GM23338 (cell line): ENCODE measurements around the gene NOX4. TPM values are rescaled to one million over a fixed set of nuclear protein-coding genes. Genes with fewer than 3 reads are reported as not detected.

Experiments used
- ATAC-seq: fragments of 200-7000 bp; cut with Tn5 transposase; 3 replicates; pipeline ENCODE4 v1.9.1; 2020
- DNase-seq: peaks from one replicate; pipeline ENCODE4 v3.0.0-alpha.2; 2015; ENCODE audit warnings: low spot score
- H2AFZ ChIP-seq: fragments of 200-600 bp; sonication (generic); 2 replicates; pipeline ENCODE4 v1.8.0; 2016; ENCODE audit warnings: antibody characterized with exemption, mild to moderate bottlenecking, moderate library complexity
- H3F3A ChIP-seq: fragments of 200-600 bp; sonication (generic); replicated peaks from 2 replicates; pipeline ENCODE4 v1.8.0; 2017; ENCODE audit warnings: antibody characterized with exemption, mixed run types, low read depth
- H3K27ac ChIP-seq: fragments of 200-600 bp; sonication (generic); 2 replicates; pipeline ENCODE4 v1.6.1; 2016; ENCODE audit warnings: low read depth
- H3K27me3 ChIP-seq: fragments of 200-600 bp; sonication (generic); 2 replicates; pipeline ENCODE4 v1.8.0; 2016; ENCODE audit warnings: mild to moderate bottlenecking, mixed run types, moderate library complexity; ENCODE audit not compliant: insufficient read depth
- H3K36me3 ChIP-seq: fragments of 200-600 bp; sonication (generic); 2 replicates; pipeline ENCODE4 v1.8.0; 2016; ENCODE audit warnings: mild to moderate bottlenecking; ENCODE audit not compliant: insufficient read depth
- H3K4me1 ChIP-seq: fragments of 200-600 bp; sonication (generic); 2 replicates; pipeline ENCODE4 v1.8.0; 2016; ENCODE audit warnings: mild to moderate bottlenecking, moderate library complexity; ENCODE audit not compliant: insufficient read depth
- H3K4me2 ChIP-seq: fragments of 200-600 bp; sonication (generic); 2 replicates; pipeline ENCODE4 v1.7.1; 2017; ENCODE audit warnings: mixed run types
- H3K4me3 ChIP-seq: fragments of 200-600 bp; sonication (generic); 2 replicates; pipeline ENCODE4 v1.6.1; 2016; ENCODE audit warnings: mixed run types
- H3K79me2 ChIP-seq: fragments of 200-600 bp; sonication (generic); replicated peaks from 2 replicates; pipeline ENCODE4 v1.8.0; 2017; ENCODE audit warnings: mild to moderate bottlenecking; ENCODE audit not compliant: insufficient read depth
- H3K9me2 ChIP-seq: fragments of 200-600 bp; sonication (generic); 2 replicates; pipeline ENCODE4 v1.8.0; 2017; ENCODE audit not compliant: insufficient read depth
- H4K20me1 ChIP-seq: fragments of 200-600 bp; sonication (generic); replicated peaks from 2 replicates; pipeline ENCODE4 v1.8.0; 2017; ENCODE audit warnings: mild to moderate bottlenecking; ENCODE audit not compliant: insufficient read depth
- H3K27ac Mint-ChIP-seq: 2 replicates; pipeline ENCODE4 v1.8.0; 2020; ENCODE audit warnings: inconsistent platforms, mild to moderate bottlenecking, moderate library complexity, mixed read lengths
- H3K27me3 Mint-ChIP-seq: 3 replicates; pipeline ENCODE4 v1.8.0; 2022; ENCODE audit warnings: low read depth, mild to moderate bottlenecking, moderate library complexity, mixed read lengths, inconsistent platforms; ENCODE audit not compliant: insufficient read depth, poor library complexity
- H3K36me3 Mint-ChIP-seq: 3 replicates; pipeline ENCODE4 v1.8.0; 2021; ENCODE audit warnings: low read depth, mild to moderate bottlenecking, inconsistent platforms, moderate library complexity, mixed read lengths
- H3K4me1 Mint-ChIP-seq: 3 replicates; pipeline ENCODE4 v1.8.0; 2020; ENCODE audit warnings: mild to moderate bottlenecking, inconsistent platforms, mixed read lengths
- H3K4me3 Mint-ChIP-seq: 3 replicates; pipeline ENCODE4 v1.8.0; 2021; ENCODE audit warnings: moderate library complexity, mild to moderate bottlenecking, inconsistent platforms, mixed read lengths
- H3K9me3 Mint-ChIP-seq: 3 replicates; pipeline ENCODE4 v1.8.0; 2020; ENCODE audit warnings: moderate library complexity, mild to moderate bottlenecking, inconsistent platforms, mixed read lengths
- CREB1 ChIP-seq: fragments of 250-450 bp; sonication (Bioruptor Pico); IDR thresholded peaks from 2 replicates; pipeline ENCODE4 v1.5.0; 2020; ENCODE audit warnings: low read depth, mild to moderate bottlenecking, moderate library complexity
- CTCF ChIP-seq, 2 experiments: fragments of 200-600 bp in 1 of 2; sonication (generic) in 1 of 2; conservative IDR thresholded peaks; 2 replicates each; pipeline versions ENCODE4 v1.5.1 to v1.6.1; 2016 to 2017; ENCODE audit warnings: antibody characterized with exemption in 2 of 2, low read depth in 2 of 2, mild to moderate bottlenecking in 2 of 2, moderate library complexity in 1 of 2
- EZH2 ChIP-seq: fragments of 200-600 bp; sonication (generic); IDR thresholded peaks from one replicate; pipeline ENCODE4 v1.8.0; 2017; ENCODE audit warnings: antibody characterized with exemption, mild to moderate bottlenecking, low read depth; ENCODE audit not compliant: unreplicated experiment
- EZH2phosphoT487 ChIP-seq: fragments of 200-600 bp; sonication (generic); IDR thresholded peaks from one replicate; pipeline ENCODE4 v1.8.1; 2018; ENCODE audit warnings: antibody characterized with exemption; ENCODE audit not compliant: unreplicated experiment
- JUNB ChIP-seq: IDR thresholded peaks from one replicate; pipeline ENCODE4 v1.6.1; 2016; ENCODE audit warnings: antibody characterized with exemption; ENCODE audit not compliant: unreplicated experiment
- NANOG ChIP-seq: IDR thresholded peaks from 2 replicates; pipeline ENCODE4 v1.6.1; 2016; ENCODE audit warnings: antibody characterized with exemption, borderline replicate concordance
- POLR2AphosphoS5 ChIP-seq: IDR thresholded peaks from 2 replicates; pipeline ENCODE4 v1.6.1; 2016; ENCODE audit warnings: antibody characterized with exemption, low read depth
- STAT1 ChIP-seq: IDR thresholded peaks from one replicate; pipeline ENCODE4 v1.6.1; 2016; ENCODE audit warnings: antibody characterized with exemption; ENCODE audit not compliant: unreplicated experiment
- ZNF114 ChIP-seq: fragments of 250-450 bp; sonication (Bioruptor Pico); IDR thresholded peaks from 2 replicates; pipeline ENCODE4 v1.5.0; 2020; ENCODE audit warnings: mild to moderate bottlenecking, moderate library complexity
- ZNF331 ChIP-seq: fragments of 250-450 bp; sonication (Bioruptor Pico); IDR thresholded peaks from 2 replicates; pipeline ENCODE4 v1.5.0; 2020; ENCODE audit warnings: low read depth, mild to moderate bottlenecking, moderate library complexity
- polyA plus RNA-seq: library from polyadenylated mRNA; unstranded; fragments of >200 nt; fragmentation: Nextera tagmentation; extraction: Ambion mirVana; gene quantifications from 2 replicates; pipeline ENCODE4 v1.2.1, GENCODE V29; 2016
- total RNA-seq: library from RNA; depleted of rRNA; stranded (reverse); fragments of >200 nt; shearing (Covaris generic); gene quantifications from 2 replicates; pipeline ENCODE4 v1.2.3, GENCODE V29; 2014
- TF ChIP-seq, protein P1 (sequence below): fragments of 250-450 bp; sonication (Bioruptor Pico); IDR thresholded peaks from 2 replicates; pipeline ENCODE4 v1.5.0; 2020; ENCODE audit warnings: mild to moderate bottlenecking, moderate library complexity
- TF ChIP-seq, protein P2 (sequence below): IDR thresholded peaks from one replicate; pipeline ENCODE4 v1.6.1; 2018; ENCODE audit warnings: antibody characterized with exemption; ENCODE audit not compliant: unreplicated experiment

NOX4 gene
- total and polyA plus RNA-seq, 2 experiments from 2014 or later: 1.9 to 2.6 TPM

DNA sequence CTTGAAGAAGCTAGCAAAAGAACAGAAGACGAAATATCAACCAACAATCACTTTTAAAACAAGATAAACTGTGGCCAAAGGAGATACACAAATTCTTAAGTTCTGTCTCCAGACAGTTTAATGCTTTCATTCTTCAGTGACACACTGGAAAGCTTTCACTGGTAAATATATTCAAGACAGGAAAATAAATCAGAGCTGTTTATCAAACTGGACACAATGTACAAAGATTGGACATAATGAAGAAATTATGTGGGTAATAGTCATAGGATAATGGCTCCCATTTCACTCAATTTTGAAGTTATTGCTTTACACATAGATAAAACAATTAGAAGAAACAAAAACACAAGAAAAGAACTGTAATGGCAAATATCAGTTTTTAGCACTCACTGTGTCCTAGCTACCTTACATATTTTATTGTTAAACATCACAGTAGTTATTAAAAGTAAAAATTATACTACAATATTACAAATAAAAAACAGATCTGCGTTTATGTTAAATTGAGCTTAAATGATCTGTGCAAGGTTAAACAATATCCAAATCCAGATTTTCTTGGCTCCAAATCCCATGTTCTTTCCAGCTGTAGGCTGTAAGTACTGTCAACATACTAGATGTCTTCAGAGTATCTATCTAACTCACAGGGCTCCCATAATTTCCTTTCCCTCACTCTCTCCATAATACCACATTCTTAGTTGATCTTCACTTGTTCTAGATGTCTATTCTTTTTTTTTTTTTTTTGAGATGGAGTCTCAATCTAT, 38.6 kb upstream of the NOX4 start:
- Mint-ChIP-seq H3K4me1 (peaks cover 9% of the 10 kb centered on the region; the same call in 2 of the 3 replicates), H3K27me3 (no peaks in the 10 kb centered on the region), H3K27ac (no peak overlapping the region), H3K36me3 (peaks cover 10% of the 10 kb centered on the region; the same call in 2 of the 3 replicates), H3K9me3 (peaks cover 12% of the 10 kb centered on the region), H3K4me3 (no peak overlapping the region)
- Histone ChIP-seq H3K4me2 (no peak overlapping the region), H3K4me1 (peaks cover 4% of the 10 kb centered on the region; the same call in 1 of the 2 replicates), H3K4me3 (no peak overlapping the region), H4K20me1 (no peaks in the 10 kb centered on the region), H3K27ac (no peak overlapping the region), H3K27me3 (no peaks in the 10 kb centered on the region), H3K36me3 (no peaks in the 10 kb centered on the region), H3F3A (no peaks in the 10 kb centered on the region), H3K9me2 (peaks cover 6% of the 10 kb centered on the region; the same call in 1 of the 2 replicates), H2AFZ (no peak overlapping the region), H3K79me2 (no peaks in the 10 kb centered on the region)
- DNase-seq (no peak), ATAC-seq (no peak)
- TF ChIP-seq, protein P1, sequence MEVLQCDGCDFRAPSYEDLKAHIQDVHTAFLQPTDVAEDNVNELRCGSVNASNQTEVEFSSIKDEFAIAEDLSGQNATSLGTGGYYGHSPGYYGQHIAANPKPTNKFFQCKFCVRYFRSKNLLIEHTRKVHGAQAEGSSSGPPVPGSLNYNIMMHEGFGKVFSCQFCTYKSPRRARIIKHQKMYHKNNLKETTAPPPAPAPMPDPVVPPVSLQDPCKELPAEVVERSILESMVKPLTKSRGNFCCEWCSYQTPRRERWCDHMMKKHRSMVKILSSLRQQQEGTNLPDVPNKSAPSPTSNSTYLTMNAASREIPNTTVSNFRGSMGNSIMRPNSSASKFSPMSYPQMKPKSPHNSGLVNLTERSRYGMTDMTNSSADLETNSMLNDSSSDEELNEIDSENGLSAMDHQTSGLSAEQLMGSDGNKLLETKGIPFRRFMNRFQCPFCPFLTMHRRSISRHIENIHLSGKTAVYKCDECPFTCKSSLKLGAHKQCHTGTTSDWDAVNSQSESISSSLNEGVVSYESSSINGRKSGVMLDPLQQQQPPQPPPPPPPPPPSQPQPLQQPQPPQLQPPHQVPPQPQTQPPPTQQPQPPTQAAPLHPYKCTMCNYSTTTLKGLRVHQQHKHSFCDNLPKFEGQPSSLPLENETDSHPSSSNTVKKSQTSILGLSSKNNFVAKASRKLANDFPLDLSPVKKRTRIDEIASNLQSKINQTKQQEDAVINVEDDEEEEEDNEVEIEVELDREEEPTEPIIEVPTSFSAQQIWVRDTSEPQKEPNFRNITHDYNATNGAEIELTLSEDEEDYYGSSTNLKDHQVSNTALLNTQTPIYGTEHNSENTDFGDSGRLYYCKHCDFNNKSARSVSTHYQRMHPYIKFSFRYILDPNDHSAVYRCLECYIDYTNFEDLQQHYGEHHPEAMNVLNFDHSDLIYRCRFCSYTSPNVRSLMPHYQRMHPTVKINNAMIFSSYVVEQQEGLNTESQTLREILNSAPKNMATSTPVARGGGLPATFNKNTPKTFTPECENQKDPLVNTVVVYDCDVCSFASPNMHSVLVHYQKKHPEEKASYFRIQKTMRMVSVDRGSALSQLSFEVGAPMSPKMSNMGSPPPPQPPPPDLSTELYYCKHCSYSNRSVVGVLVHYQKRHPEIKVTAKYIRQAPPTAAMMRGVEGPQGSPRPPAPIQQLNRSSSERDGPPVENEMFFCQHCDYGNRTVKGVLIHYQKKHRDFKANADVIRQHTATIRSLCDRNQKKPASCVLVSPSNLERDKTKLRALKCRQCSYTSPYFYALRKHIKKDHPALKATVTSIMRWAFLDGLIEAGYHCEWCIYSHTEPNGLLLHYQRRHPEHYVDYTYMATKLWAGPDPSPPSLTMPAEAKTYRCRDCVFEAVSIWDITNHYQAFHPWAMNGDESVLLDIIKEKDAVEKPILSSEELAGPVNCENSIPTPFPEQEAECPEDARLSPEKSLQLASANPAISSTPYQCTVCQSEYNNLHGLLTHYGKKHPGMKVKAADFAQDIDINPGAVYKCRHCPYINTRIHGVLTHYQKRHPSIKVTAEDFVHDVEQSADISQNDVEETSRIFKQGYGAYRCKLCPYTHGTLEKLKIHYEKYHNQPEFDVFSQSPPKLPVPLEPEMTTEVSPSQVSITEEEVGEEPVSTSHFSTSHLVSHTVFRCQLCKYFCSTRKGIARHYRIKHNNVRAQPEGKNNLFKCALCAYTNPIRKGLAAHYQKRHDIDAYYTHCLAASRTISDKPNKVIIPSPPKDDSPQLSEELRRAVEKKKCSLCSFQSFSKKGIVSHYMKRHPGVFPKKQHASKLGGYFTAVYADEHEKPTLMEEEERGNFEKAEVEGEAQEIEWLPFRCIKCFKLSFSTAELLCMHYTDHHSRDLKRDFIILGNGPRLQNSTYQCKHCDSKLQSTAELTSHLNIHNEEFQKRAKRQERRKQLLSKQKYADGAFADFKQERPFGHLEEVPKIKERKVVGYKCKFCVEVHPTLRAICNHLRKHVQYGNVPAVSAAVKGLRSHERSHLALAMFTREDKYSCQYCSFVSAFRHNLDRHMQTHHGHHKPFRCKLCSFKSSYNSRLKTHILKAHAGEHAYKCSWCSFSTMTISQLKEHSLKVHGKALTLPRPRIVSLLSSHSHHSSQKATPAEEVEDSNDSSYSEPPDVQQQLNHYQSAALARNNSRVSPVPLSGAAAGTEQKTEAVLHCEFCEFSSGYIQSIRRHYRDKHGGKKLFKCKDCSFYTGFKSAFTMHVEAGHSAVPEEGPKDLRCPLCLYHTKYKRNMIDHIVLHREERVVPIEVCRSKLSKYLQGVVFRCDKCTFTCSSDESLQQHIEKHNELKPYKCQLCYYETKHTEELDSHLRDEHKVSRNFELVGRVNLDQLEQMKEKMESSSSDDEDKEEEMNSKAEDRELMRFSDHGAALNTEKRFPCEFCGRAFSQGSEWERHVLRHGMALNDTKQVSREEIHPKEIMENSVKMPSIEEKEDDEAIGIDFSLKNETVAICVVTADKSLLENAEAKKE: no peak
- no peak for TF ChIP-seq CREB1 (CRISPR knock-in tag)
- TF ChIP-seq CTCF (conservative IDR thresholded peaks at IDR 0.05; ENCODE audit: low read depth in 2 of 2): no peak
- no peak for TF ChIP-seq JUNB
- no peak for TF ChIP-seq NANOG
- TF ChIP-seq, protein P2, sequence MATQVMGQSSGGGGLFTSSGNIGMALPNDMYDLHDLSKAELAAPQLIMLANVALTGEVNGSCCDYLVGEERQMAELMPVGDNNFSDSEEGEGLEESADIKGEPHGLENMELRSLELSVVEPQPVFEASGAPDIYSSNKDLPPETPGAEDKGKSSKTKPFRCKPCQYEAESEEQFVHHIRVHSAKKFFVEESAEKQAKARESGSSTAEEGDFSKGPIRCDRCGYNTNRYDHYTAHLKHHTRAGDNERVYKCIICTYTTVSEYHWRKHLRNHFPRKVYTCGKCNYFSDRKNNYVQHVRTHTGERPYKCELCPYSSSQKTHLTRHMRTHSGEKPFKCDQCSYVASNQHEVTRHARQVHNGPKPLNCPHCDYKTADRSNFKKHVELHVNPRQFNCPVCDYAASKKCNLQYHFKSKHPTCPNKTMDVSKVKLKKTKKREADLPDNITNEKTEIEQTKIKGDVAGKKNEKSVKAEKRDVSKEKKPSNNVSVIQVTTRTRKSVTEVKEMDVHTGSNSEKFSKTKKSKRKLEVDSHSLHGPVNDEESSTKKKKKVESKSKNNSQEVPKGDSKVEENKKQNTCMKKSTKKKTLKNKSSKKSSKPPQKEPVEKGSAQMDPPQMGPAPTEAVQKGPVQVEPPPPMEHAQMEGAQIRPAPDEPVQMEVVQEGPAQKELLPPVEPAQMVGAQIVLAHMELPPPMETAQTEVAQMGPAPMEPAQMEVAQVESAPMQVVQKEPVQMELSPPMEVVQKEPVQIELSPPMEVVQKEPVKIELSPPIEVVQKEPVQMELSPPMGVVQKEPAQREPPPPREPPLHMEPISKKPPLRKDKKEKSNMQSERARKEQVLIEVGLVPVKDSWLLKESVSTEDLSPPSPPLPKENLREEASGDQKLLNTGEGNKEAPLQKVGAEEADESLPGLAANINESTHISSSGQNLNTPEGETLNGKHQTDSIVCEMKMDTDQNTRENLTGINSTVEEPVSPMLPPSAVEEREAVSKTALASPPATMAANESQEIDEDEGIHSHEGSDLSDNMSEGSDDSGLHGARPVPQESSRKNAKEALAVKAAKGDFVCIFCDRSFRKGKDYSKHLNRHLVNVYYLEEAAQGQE: no peak
- TF ChIP-seq ZNF331: no peak
- TF ChIP-seq EZH2: no peak
- no peak for TF ChIP-seq POLR2AphosphoS5
- no peak for TF ChIP-seq ZNF114 (CRISPR knock-in tag)
- no peak for TF ChIP-seq EZH2phosphoT487
- TF ChIP-seq STAT1: no peak
